HepG2 (cell line): ENCODE data around the gene ZDHHC11.

ENCODE experiments used
- EP300 ChIP-seq, 3 experiments: sonication (generic) in 1 of 3; formaldehyde crosslinking in 1 of 3; IDR thresholded peaks; 2 replicates each; pipeline versions ENCODE4 v1.5.1 to v1.6.1; 2011 to 2020; ENCODE audit warnings: low read depth in 2 of 3, low read length in 2 of 3, borderline replicate concordance in 1 of 3, improper control_type of control experiment in 1 of 3, mild to moderate bottlenecking in 1 of 3, missing genetic modification reagents in 1 of 3, moderate library complexity in 1 of 3
- EZH2 ChIP-seq: conservative IDR thresholded peaks from 2 replicates; pipeline ENCODE4 v1.6.1; 2012; ENCODE audit warnings: mild to moderate bottlenecking, low read depth, low read length, moderate library complexity
- NR2C2 ChIP-seq: sonication (generic); formaldehyde crosslinking; IDR thresholded peaks from 2 replicates; pipeline ENCODE4 v1.4.0; 2020; ENCODE audit warnings: missing genetic modification reagents, mild to moderate bottlenecking, moderate library complexity, borderline replicate concordance
- RBM39 ChIP-seq: fragments of 200-400 bp; formaldehyde crosslinking; IDR thresholded peaks from one replicate; pipeline ENCODE4 v1.6.1; 2018; ENCODE audit warnings: antibody characterized with exemption, mild to moderate bottlenecking, low read depth, low read length; ENCODE audit not compliant: poor library complexity, severe bottlenecking
- TCF12 ChIP-seq, 2 experiments: fragments of 450-650 bp in 1 of 2; sonication (generic) in 1 of 2; formaldehyde crosslinking in 1 of 2; IDR thresholded peaks; 2 replicates each; pipeline versions ENCODE4 v1.6.1 to v1.8.0; 2017 to 2022; ENCODE audit warnings: antibody characterized with exemption in 1 of 2, mild to moderate bottlenecking in 1 of 2, missing genetic modification reagents in 1 of 2, moderate library complexity in 1 of 2
- TCF7L2 ChIP-seq: IDR thresholded peaks from 2 replicates; pipeline ENCODE4 v1.6.1; 2011; ENCODE audit warnings: mild to moderate bottlenecking, low read depth, low read length, moderate library complexity
- TEAD2 ChIP-seq: sonication (generic); formaldehyde crosslinking; IDR thresholded peaks from 2 replicates; pipeline ENCODE4 v1.9.0; 2021; ENCODE audit warnings: missing genetic modification reagents
- ZBTB26 ChIP-seq: IDR thresholded peaks from 2 replicates; pipeline ENCODE4 v1.6.1; 2016; ENCODE audit warnings: missing compliant biosample characterization, missing genetic modification reagents, borderline replicate concordance
- TF ChIP-seq, protein P1 (sequence below): sonication (generic); formaldehyde crosslinking; IDR thresholded peaks from 2 replicates; pipeline ENCODE4 v1.5.0; 2020; ENCODE audit warnings: mild to moderate bottlenecking, missing genetic modification reagents, moderate library complexity

- TF ChIP-seq NR2C2 (CRISPR knock-in tag) = no peak
- no peak for TF ChIP-seq TCF12 (IDR thresholded peaks at IDR 0.05)
- TF ChIP-seq TCF12 (CRISPR knock-in tag; IDR thresholded peaks at IDR 0.05) = no peak
- TF ChIP-seq EZH2 = no peak
- TF ChIP-seq, protein P1, sequence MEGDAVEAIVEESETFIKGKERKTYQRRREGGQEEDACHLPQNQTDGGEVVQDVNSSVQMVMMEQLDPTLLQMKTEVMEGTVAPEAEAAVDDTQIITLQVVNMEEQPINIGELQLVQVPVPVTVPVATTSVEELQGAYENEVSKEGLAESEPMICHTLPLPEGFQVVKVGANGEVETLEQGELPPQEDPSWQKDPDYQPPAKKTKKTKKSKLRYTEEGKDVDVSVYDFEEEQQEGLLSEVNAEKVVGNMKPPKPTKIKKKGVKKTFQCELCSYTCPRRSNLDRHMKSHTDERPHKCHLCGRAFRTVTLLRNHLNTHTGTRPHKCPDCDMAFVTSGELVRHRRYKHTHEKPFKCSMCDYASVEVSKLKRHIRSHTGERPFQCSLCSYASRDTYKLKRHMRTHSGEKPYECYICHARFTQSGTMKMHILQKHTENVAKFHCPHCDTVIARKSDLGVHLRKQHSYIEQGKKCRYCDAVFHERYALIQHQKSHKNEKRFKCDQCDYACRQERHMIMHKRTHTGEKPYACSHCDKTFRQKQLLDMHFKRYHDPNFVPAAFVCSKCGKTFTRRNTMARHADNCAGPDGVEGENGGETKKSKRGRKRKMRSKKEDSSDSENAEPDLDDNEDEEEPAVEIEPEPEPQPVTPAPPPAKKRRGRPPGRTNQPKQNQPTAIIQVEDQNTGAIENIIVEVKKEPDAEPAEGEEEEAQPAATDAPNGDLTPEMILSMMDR (CRISPR knock-in tag) = no peak
- TF ChIP-seq TEAD2 (CRISPR knock-in tag) = no peak
- TF ChIP-seq EP300 (IDR thresholded peaks at IDR 0.05; ENCODE audit: low read depth in 2 of 2, low read length in 2 of 2) = no peak
- no peak for TF ChIP-seq EP300 (CRISPR knock-in tag; IDR thresholded peaks at IDR 0.05; ENCODE audit: borderline replicate concordance)
- TF ChIP-seq TCF7L2 = no peak
- TF ChIP-seq ZBTB26 (CRISPR knock-in tag) = no peak
- TF ChIP-seq RBM39 = no peak
Observed at GRCh38 chr5:873328-873727, 22.5 kb upstream of the ZDHHC11 start.
